HepG2 (cell line): Measurements from ENCODE around the gene SEC61A1. TPM values are rescaled to one million over a fixed set of nuclear protein-coding genes. Genes with fewer than 3 reads are reported as not detected.

Source experiments
- PITX1 ChIP-seq: sonication (generic); formaldehyde crosslinking; IDR thresholded peaks from 2 replicates; pipeline ENCODE4 v1.5.1; 2020; ENCODE audit warnings: mild to moderate bottlenecking, missing genetic modification reagents
- RCOR2 ChIP-seq: IDR thresholded peaks from 2 replicates; pipeline ENCODE4 v1.6.1; 2016; ENCODE audit warnings: missing biosample characterization, missing genetic modification reagents
- SNAPC4 ChIP-seq: sonication (generic); formaldehyde crosslinking; IDR thresholded peaks from 2 replicates; pipeline ENCODE4 v1.4.0; 2020; ENCODE audit warnings: mild to moderate bottlenecking, missing genetic modification reagents
- ZBED4 ChIP-seq: sonication (generic); formaldehyde crosslinking; IDR thresholded peaks from 2 replicates; pipeline ENCODE4 v1.4.0; 2020; ENCODE audit warnings: missing genetic modification reagents, borderline replicate concordance
- ZMAT3 ChIP-seq: sonication (generic); formaldehyde crosslinking; conservative IDR thresholded peaks from 2 replicates; pipeline ENCODE4 v1.7.0; 2021; ENCODE audit warnings: missing genetic modification reagents
- ZNF24 ChIP-seq: fragments of 450-650 bp; IDR thresholded peaks from 2 replicates; pipeline ENCODE4 v1.6.1; 2017; ENCODE audit warnings: antibody characterized with exemption, mild to moderate bottlenecking
- ZNF280D ChIP-seq: sonication (generic); formaldehyde crosslinking; IDR thresholded peaks from 2 replicates; pipeline ENCODE4 v1.5.1; 2020; ENCODE audit warnings: mild to moderate bottlenecking, missing genetic modification reagents
- ZNF644 ChIP-seq: IDR thresholded peaks from 2 replicates; pipeline ENCODE4 v1.6.1; 2016; ENCODE audit warnings: low read depth
- ZNF713 ChIP-seq: sonication (generic); formaldehyde crosslinking; IDR thresholded peaks from 2 replicates; pipeline ENCODE4 v1.4.0; 2020; ENCODE audit warnings: mild to moderate bottlenecking, missing genetic modification reagents
- ZNF746 ChIP-seq: sonication (generic); formaldehyde crosslinking; IDR thresholded peaks from 2 replicates; pipeline ENCODE4 v1.8.0; 2022; ENCODE audit warnings: mild to moderate bottlenecking, missing genetic modification reagents
- polyA plus RNA-seq, 8 experiments: library from polyadenylated mRNA; depleted of rRNA in 3 of 8; stranded (reverse) in 7 of 8; unstranded in 1 of 8; fragments of >200 nt; fragmentation: Illumina TruSeq in 4 of 8; extraction: Trizol in 4 of 8; gene quantifications; 2 replicates each; pipeline versions ENCODE4 v1.2.1 to v1.2.3, GENCODE V29; 2011 to 2016; ENCODE audit warnings: low read depth in 4 of 8, missing spikeins in 1 of 8, mixed read lengths in 1 of 8; ENCODE audit not compliant: insufficient read depth in 1 of 8
- total RNA-seq, 5 experiments: library from RNA; depleted of rRNA; stranded (reverse); fragments of >200 nt; fragmentation: Illumina TruSeq; extraction: Trizol; gene quantifications; 2 replicates each; pipeline ENCODE4 v1.2.3, GENCODE V29; 2016; ENCODE audit warnings: low read depth in 1 of 5
- TF ChIP-seq, protein P1 (sequence below): sonication (generic); formaldehyde crosslinking; IDR thresholded peaks from 2 replicates; pipeline ENCODE4 v1.4.0; 2020; ENCODE audit warnings: missing genetic modification reagents
- TF ChIP-seq, protein P2 (sequence below): IDR thresholded peaks from 2 replicates; pipeline ENCODE4 v1.6.1; 2016; ENCODE audit warnings: low read depth

Gene SEC61A1
- total and polyA plus RNA-seq, 2 of the 13 experiments (the other 11 are each of a cell fraction or from before 2014, with no cell fraction given): 170 to 203 TPM

GRCh38 chr3:128094295-128095151 is 42.3 kb downstream of the SEC61A1 start (continued):
- TF ChIP-seq ZNF746 (CRISPR knock-in tag) (no peak), RCOR2 (CRISPR knock-in tag) (no peak), ZMAT3 (CRISPR knock-in tag) (no peak), ZNF24 (no peak), ZBED4 (CRISPR knock-in tag) (peak; percentile 44; the same call in 1 of the 2 replicates), PITX1 (CRISPR knock-in tag) (0 out of 2 replicates have a peak, but pooled peaks have one; percentile 23), ZNF280D (CRISPR knock-in tag) (no peak), ZNF644 (CRISPR knock-in tag) (no peak), SNAPC4 (CRISPR knock-in tag) (no peak), ZNF713 (CRISPR knock-in tag) (no peak)
- TF ChIP-seq, protein P1, sequence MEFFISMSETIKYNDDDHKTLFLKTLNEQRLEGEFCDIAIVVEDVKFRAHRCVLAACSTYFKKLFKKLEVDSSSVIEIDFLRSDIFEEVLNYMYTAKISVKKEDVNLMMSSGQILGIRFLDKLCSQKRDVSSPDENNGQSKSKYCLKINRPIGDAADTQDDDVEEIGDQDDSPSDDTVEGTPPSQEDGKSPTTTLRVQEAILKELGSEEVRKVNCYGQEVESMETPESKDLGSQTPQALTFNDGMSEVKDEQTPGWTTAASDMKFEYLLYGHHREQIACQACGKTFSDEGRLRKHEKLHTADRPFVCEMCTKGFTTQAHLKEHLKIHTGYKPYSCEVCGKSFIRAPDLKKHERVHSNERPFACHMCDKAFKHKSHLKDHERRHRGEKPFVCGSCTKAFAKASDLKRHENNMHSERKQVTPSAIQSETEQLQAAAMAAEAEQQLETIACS: no peak
- TF ChIP-seq, protein P2, sequence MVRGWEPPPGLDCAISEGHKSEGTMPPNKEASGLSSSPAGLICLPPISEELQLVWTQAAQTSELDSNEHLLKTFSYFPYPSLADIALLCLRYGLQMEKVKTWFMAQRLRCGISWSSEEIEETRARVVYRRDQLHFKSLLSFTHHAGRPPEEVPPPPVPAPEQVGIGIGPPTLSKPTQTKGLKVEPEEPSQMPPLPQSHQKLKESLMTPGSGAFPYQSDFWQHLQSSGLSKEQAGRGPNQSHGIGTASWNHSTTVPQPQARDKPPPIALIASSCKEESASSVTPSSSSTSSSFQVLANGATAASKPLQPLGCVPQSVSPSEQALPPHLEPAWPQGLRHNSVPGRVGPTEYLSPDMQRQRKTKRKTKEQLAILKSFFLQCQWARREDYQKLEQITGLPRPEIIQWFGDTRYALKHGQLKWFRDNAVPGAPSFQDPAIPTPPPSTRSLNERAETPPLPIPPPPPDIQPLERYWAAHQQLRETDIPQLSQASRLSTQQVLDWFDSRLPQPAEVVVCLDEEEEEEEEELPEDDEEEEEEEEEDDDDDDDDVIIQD (CRISPR knock-in tag): no peak
